ENCODE measurements around the gene HTATIP2. TPM values are rescaled to one million over a fixed set of nuclear protein-coding genes. Genes with fewer than 3 reads are reported as not detected.

The HTATIP2 gene
- total and polyA plus RNA-seq, 9 of the 15 experiments (the other 6 are each of a cell fraction or from before 2014, with no cell fraction given), result 48.3 to 90.9 (median 64.4) TPM

DNA sequence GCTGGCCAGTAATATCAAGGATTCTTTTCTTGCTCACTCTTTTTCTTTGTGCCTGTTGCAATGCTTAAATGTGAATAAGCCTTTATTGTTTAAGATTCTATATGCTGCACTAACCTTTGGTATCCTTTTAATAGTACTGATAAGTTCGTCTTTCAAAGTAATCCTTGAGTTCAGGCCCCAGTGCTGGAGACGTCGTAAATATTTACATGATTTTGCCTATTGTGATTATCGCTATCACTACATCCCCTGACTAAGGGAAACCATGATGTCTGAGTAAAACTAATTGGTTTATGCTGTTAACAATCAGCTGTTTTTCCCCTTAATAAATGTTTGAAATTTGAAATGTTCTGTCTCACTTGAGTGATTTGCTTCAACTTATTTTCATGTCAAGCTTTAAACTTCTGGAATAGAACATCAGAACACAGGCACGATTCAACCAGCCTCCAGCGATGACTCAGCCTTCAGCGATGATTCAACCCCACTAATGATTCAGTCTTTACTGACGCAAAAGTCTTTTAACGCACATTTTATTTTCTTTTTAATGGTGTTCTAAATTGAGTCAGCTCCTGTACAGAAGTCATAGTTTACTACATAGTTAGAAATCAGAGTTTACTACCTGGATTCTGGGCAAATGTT is 3.9 kb downstream of the HTATIP2 start (continued):
- TF ChIP-seq, protein P1, sequence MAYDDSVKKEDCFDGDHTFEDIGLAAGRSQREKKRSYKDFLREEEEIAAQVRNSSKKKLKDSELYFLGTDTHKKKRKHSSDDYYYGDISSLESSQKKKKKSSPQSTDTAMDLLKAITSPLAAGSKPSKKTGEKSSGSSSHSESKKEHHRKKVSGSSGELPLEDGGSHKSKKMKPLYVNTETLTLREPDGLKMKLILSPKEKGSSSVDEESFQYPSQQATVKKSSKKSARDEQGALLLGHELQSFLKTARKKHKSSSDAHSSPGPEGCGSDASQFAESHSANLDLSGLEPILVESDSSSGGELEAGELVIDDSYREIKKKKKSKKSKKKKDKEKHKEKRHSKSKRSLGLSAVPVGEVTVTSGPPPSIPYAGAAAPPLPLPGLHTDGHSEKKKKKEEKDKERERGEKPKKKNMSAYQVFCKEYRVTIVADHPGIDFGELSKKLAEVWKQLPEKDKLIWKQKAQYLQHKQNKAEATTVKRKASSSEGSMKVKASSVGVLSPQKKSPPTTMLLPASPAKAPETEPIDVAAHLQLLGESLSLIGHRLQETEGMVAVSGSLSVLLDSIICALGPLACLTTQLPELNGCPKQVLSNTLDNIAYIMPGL (CRISPR knock-in tag; IDR thresholded peaks at IDR 0.05), result no peak
- TF ChIP-seq, protein P2, sequence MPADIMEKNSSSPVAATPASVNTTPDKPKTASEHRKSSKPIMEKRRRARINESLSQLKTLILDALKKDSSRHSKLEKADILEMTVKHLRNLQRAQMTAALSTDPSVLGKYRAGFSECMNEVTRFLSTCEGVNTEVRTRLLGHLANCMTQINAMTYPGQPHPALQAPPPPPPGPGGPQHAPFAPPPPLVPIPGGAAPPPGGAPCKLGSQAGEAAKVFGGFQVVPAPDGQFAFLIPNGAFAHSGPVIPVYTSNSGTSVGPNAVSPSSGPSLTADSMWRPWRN (IDR thresholded peaks at IDR 0.05; ENCODE audit: low read depth), result no peak; the same call in 1 of the 2 replicates
- TF ChIP-seq PHTF2 (CRISPR knock-in tag; IDR thresholded peaks at IDR 0.05) (no peak), TEAD1 (CRISPR knock-in tag; IDR thresholded peaks at IDR 0.05) (no peak), ZNF143 (CRISPR knock-in tag; IDR thresholded peaks at IDR 0.05) (no peak), ZNF174 (CRISPR knock-in tag; IDR thresholded peaks at IDR 0.05) (no peak), BCL6 (CRISPR knock-in tag; IDR thresholded peaks at IDR 0.05) (no peak), CREB1 (IDR thresholded peaks at IDR 0.05) (no peak), CREB1 (CRISPR knock-in tag; IDR thresholded peaks at IDR 0.05) (no peak), CCNT2 (IDR thresholded peaks at IDR 0.05; ENCODE audit: borderline replicate concordance, extremely low read depth, insufficient read length, low read depth, low read length) (peak; percentile 22), ZC3H4 (CRISPR knock-in tag; IDR thresholded peaks at IDR 0.05; ENCODE audit: borderline replicate concordance) (no peak), FOXK2 (conservative IDR thresholded peaks at IDR 0.05 in 1 of 2, IDR thresholded peaks at IDR 0.05 in 1 of 2; ENCODE audit: low read depth in 2 of 2) (0 out of 4 replicates have a peak, but pooled peaks of 1 of the 2 experiments have one; percentile 44), PTBP1 (IDR thresholded peaks at IDR 0.05; ENCODE audit: low read depth, low read length) (no peak), ZNF263 (CRISPR knock-in tag; IDR thresholded peaks at IDR 0.05; ENCODE audit: borderline replicate concordance) (no peak), CC2D1A (IDR thresholded peaks at IDR 0.05) (no peak)
- TF ChIP-seq, protein P3, sequence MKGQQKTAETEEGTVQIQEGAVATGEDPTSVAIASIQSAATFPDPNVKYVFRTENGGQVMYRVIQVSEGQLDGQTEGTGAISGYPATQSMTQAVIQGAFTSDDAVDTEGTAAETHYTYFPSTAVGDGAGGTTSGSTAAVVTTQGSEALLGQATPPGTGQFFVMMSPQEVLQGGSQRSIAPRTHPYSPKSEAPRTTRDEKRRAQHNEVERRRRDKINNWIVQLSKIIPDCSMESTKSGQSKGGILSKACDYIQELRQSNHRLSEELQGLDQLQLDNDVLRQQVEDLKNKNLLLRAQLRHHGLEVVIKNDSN (CRISPR knock-in tag; IDR thresholded peaks at IDR 0.05), result no peak
- TF ChIP-seq, protein P4, sequence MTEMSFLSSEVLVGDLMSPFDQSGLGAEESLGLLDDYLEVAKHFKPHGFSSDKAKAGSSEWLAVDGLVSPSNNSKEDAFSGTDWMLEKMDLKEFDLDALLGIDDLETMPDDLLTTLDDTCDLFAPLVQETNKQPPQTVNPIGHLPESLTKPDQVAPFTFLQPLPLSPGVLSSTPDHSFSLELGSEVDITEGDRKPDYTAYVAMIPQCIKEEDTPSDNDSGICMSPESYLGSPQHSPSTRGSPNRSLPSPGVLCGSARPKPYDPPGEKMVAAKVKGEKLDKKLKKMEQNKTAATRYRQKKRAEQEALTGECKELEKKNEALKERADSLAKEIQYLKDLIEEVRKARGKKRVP (CRISPR knock-in tag; IDR thresholded peaks at IDR 0.05), result 0 out of 2 replicates have a peak, but pooled peaks have one; percentile 27
- TF ChIP-seq, protein P5, sequence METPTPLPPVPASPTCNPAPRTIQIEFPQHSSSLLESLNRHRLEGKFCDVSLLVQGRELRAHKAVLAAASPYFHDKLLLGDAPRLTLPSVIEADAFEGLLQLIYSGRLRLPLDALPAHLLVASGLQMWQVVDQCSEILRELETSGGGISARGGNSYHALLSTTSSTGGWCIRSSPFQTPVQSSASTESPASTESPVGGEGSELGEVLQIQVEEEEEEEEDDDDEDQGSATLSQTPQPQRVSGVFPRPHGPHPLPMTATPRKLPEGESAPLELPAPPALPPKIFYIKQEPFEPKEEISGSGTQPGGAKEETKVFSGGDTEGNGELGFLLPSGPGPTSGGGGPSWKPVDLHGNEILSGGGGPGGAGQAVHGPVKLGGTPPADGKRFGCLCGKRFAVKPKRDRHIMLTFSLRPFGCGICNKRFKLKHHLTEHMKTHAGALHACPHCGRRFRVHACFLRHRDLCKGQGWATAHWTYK (CRISPR knock-in tag; IDR thresholded peaks at IDR 0.05), result 0 out of 2 replicates have a peak, but pooled peaks have one; percentile 61
- TF ChIP-seq, protein P6, sequence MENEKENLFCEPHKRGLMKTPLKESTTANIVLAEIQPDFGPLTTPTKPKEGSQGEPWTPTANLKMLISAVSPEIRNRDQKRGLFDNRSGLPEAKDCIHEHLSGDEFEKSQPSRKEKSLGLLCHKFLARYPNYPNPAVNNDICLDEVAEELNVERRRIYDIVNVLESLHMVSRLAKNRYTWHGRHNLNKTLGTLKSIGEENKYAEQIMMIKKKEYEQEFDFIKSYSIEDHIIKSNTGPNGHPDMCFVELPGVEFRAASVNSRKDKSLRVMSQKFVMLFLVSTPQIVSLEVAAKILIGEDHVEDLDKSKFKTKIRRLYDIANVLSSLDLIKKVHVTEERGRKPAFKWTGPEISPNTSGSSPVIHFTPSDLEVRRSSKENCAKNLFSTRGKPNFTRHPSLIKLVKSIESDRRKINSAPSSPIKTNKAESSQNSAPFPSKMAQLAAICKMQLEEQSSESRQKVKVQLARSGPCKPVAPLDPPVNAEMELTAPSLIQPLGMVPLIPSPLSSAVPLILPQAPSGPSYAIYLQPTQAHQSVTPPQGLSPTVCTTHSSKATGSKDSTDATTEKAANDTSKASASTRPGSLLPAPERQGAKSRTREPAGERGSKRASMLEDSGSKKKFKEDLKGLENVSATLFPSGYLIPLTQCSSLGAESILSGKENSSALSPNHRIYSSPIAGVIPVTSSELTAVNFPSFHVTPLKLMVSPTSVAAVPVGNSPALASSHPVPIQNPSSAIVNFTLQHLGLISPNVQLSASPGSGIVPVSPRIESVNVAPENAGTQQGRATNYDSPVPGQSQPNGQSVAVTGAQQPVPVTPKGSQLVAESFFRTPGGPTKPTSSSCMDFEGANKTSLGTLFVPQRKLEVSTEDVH (IDR thresholded peaks at IDR 0.05; ENCODE audit: low read depth, partially characterized antibody), result no peak

Data from K562 (cell line).